HG02938 (cell line): ENCODE results near the gene BUD23.

Source experiments
- ATAC-seq: cut with Tn5 transposase; IDR thresholded peaks from one replicate; pipeline ENCODE4 v1.9.1; 2021; ENCODE audit warnings: mild to moderate bottlenecking, moderate library complexity; ENCODE audit not compliant: unreplicated experiment

BUD23 gene

DNA sequence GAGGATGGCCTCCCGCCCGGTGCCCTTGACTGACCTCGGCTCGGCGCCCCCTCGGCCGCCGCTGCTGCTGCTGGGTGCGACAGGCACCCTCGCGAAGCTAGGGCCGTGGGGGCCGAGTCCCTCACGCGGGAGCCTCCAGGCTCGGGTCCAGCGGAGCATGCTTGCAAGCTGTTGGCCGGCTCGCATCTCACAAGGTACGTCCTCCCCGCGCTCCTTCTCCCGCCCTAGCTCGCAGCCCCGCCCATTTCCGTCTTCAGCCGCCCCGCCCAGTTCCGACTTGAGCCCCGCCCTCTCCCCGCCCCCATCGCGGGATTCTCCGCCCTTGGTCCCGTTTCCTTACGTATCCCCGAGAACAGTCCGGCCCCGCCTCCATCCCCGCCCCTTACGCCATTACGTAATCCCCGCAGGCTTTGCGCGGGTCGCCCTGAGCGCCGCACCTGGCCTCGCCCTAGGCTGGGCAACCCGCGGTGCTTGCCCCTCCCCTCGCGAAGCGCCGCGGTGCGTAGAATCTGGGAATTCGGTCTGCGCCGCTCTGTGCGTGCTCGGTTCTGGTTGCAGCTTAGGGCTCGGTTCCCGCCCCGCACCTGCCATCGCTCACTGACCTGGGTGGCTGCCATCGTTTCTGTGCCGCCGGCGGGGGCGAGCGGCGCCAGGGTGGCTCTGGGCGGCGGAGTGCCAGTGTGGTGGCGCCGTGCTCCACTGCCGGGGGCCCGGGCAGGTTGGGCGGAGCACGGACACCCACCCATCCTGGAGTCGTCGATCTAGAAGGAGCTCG lies 55.4 kb downstream of the BUD23 start, which contains the start of gene ABHD11:
TSS of gene ABHD11 (minus strand) at position 191 of the 775 bp plus-strand sequence. CDS start at position 159, 32 bp downstream.
- ATAC-seq, result peak; percentile 88

DNA sequence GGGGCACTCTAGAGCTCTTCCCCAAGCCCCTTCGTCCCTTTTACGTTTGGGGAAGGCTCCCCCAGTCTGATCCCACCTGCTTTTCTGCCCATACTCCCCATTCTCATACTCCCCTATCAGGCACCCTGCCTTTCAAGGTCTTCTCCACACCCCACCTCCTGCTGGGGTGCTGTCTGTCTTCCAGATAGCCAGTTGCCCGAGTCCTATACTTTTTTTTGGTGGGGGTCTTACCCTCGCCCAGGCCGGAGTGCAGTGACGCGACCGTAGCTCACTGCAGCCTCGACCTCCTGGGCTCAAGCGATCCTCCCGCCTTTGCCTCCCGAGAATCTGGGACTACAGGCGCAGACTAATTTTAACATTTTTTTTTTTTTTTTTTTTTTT lies 56.0 kb downstream of the BUD23 start:
- no peak for ATAC-seq

DNA sequence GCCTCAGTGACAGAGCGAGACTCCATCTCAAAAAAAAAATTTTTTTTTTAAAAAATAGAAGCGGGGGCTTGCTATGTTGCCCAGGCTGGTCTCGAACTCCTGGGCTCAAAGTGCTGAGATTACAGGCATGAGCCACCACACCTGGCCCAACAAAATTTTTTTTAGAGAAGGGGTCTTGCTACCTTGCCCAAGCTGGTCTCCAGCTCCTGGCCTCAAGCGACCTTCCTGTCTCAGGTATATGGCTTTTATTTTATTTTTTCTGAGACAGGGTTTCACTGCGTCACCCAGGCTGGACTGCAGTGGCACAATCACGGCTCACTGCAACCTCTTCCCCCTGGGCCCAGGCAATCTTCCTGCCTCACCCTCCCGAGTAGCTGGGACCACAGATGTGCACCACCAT lies 56.8 kb downstream of the BUD23 start:
- no peak for ATAC-seq

DNA sequence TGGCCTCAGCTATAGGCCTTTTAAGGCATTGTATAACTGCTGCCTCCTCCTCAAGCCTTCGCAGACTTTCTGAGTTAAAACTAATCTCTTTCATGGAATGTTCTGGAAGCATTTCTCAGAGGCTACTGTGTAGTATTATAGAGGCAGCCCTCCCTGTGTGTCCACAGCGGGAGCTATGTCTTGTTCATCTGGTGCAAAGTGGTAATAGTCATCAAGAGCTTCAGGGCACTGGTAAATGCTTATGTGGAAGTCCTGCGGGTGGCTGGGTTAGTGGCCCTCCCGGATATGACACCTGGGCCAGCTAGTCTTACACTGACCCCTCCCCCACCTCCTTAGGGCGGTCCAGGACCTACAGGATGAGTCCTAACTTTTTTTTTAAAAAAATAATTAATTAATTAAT lies 57.4 kb downstream of the BUD23 start:
- ATAC-seq, result no peak

DNA sequence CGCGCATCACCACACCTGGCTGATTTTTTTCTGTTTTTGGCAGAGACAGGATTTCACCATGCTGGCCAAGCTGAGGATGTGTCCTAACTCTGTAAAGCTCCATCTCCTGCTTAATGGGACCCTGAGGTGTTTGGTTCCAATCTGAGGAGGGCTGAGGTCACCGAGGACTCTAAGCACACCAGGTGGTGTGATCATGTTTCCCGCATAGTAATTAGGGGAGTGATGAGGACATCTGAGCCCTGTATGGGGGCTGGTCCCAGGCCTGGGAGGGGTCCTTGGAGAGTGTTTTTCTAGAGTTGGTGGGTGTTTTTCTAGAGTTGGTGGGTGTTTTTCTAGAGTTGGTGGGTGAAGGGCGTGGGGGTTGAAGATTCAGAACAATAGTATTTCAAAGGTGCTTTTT lies 58.2 kb downstream of the BUD23 start:
- ATAC-seq, result no peak

DNA sequence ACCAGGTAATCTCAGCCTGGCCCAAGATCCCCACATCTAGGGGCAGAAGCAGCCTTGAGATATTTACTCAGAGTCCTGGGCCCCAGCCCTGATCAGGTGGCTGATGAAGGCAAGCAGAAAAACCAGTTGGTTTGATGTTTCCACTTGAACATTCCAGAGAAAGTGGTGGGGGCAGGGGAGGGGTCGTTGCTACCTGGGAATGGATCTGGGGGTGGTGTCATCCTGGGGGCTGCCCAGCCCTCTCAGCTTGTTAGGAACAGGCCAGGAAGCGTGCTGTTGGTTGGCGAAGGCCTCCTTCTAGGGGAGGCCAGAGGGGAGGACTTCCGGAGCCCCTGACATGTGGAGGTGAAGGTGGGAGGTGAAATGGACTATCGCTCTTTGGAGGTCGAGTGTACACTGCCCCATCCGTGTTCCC lies 58.9 kb downstream of the BUD23 start:
- ATAC-seq, result no peak

DNA sequence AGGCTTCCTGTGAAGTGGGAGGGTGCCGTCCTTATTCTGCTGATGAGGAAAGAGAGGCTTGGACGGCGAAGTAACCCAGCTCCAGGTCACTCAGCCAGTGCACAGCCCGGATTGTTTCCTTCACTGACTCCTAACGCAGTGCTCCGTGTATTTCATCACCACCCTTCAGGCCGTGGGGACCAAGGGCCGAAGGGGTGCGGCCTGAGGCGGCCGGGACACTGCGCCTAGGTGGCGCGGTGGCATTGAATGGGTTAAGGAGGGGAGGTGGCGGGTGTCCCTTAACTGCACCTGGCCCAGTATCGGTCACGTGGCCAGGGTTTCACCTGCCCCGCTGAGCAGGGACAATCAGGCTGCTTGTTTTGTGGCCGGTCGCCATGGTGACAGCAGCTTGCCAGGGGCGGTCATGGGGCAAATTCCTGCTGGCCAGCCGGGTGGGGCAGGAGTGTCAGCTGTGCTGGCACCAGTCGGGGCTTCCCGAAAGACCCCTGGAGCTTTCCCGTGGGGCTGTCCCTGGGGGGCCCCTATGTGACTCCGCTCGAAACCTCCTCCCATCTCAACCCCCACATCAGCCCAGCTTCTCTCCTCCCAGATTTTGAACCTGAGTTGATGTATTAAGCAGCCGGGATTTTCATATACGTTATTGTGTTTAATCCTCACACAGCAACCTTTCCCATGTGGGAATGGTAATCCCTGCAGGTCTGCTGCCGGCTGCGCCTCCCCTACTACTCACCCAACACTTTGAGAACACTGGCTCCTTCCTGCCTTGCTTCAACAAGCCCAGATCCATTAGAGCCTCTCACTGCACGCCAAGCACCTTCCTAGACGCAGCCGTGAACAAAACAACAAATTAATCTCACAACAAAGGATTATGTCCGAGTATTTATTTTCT lies 59.6 kb downstream of the BUD23 start:
- no peak for ATAC-seq

DNA sequence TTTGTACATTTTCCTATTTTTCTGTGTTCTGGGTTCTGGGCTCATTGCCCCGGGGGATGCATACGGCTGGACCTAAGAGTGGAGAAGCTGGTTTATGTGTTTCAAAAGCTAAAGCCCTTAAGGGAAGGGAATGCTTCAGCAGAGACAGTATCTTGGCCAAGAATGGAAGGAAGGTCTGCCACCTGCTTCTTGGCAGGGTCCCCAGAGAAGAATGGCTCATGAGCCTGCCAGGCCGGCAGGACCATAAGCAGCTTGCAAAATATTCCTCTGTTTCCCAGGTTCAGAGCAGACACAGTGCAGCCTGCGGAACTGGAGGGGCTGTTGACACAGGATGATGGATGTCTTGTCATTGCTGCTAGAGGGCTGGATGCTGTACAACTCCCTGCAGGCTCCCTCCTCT lies 63.0 kb downstream of the BUD23 start:
- no peak for ATAC-seq
